SK-N-MC (cell line): Measurements from ENCODE around the gene NACAD.

Experiments
- FOXP2 ChIP-seq: optimal IDR thresholded peaks from 2 replicates; pipeline ENCODE3; 2011; ENCODE audit warnings: mild to moderate bottlenecking, moderate library complexity; ENCODE audit not compliant: insufficient read depth; ENCODE audit errors: extremely low read length, control extremely low read depth
- POLR2AphosphoS5 ChIP-seq: IDR thresholded peaks from 2 replicates; pipeline ENCODE4 v1.6.1; 2012; ENCODE audit warnings: mild to moderate bottlenecking, low read depth, low read length, borderline replicate concordance

- TF ChIP-seq POLR2AphosphoS5 = no peak
- TF ChIP-seq FOXP2 = no peak
These were observed at the start of gene NACAD for GRCh38 chr7:45088821-45089340.
